Endothelial cell of umbilical vein (primary cell): ENCODE data around the gene HNRNPH1.

ENCODE experiments used
- CTCF ChIP-seq, 2 donors: IDR thresholded peaks; 1 replicate in 1 of 2; 2 replicates in 1 of 2; pipeline ENCODE4 v1.5.1; 2011; ENCODE audit warnings: low read length in 2 of 2, mild to moderate bottlenecking in 2 of 2, moderate library complexity in 2 of 2, control low read depth in 1 of 2, inconsistent platforms in 1 of 2, low read depth in 1 of 2; ENCODE audit not compliant: insufficient read depth in 1 of 2; ENCODE audit errors: extremely low read depth in 1 of 2
- EZH2 ChIP-seq: IDR thresholded peaks from 2 replicates; pipeline ENCODE4 v1.6.1; 2012; ENCODE audit warnings: borderline replicate concordance, low read depth, mild to moderate bottlenecking, moderate library complexity, low read length, inconsistent platforms; ENCODE audit not compliant: severe bottlenecking
- FOS ChIP-seq: IDR thresholded peaks from 2 replicates; pipeline ENCODE4 v1.6.1; 2011; ENCODE audit warnings: mild to moderate bottlenecking, low read length, moderate library complexity, borderline replicate concordance; ENCODE audit not compliant: insufficient read depth
- GATA2 ChIP-seq: IDR thresholded peaks from 2 replicates; pipeline ENCODE4 v1.7.0; 2011; ENCODE audit warnings: low read depth, mild to moderate bottlenecking, moderate library complexity, mixed read lengths, low read length; ENCODE audit not compliant: insufficient read length, insufficient read depth
- JUN ChIP-seq: IDR thresholded peaks from 2 replicates; pipeline ENCODE4 v1.6.1; 2011; ENCODE audit warnings: borderline replicate concordance, low read depth; ENCODE audit not compliant: insufficient read length, insufficient read depth
- MAX ChIP-seq: IDR thresholded peaks from 2 replicates; pipeline ENCODE4 v1.6.1; 2011; ENCODE audit not compliant: insufficient read depth, insufficient read length
- MYC ChIP-seq: IDR thresholded peaks from one replicate; pipeline ENCODE4 v1.6.1; 2011; ENCODE audit warnings: mild to moderate bottlenecking, low read depth, low read length
- POLR2A ChIP-seq: IDR thresholded peaks from 2 replicates; pipeline ENCODE4 v1.6.1; 2012; ENCODE audit warnings: low read depth, mild to moderate bottlenecking, control low read depth, low read length
- POLR2AphosphoS5 ChIP-seq: IDR thresholded peaks from 2 replicates; pipeline ENCODE4 v1.6.1; 2012; ENCODE audit warnings: low read depth, mild to moderate bottlenecking, control low read depth, low read length, moderate library complexity; ENCODE audit not compliant: insufficient read depth

GRCh38 chr5:179596421-179596820 lies 27.1 kb downstream of the HNRNPH1 start:
- TF ChIP-seq CTCF (IDR thresholded peaks at IDR 0.05; ENCODE audit: extremely low read depth in 1 of 2, insufficient read depth in 1 of 2, low read depth in 1 of 2, low read length in 2 of 2): no peak
- no peak for TF ChIP-seq EZH2
- no peak for TF ChIP-seq MAX
- no peak for TF ChIP-seq FOS
- TF ChIP-seq POLR2AphosphoS5: no peak
- no peak for TF ChIP-seq POLR2A
- no peak for TF ChIP-seq JUN
- no peak for TF ChIP-seq GATA2
- no peak for TF ChIP-seq MYC
